Dermis blood vessel endothelial cell (primary cell): ENCODE results near the gene MYH10. TPM values are rescaled to one million over a fixed set of nuclear protein-coding genes. Genes with fewer than 3 reads are reported as not detected.
"Not testable (repeated sequence)": the region's sequence is repeated elsewhere in the genome, so short reads cannot be mapped to it uniquely, and the experiment has no call there.

Experiments used
- DNase-seq: peaks from one replicate; pipeline ENCODE4 v3.0.0; 2010
- total RNA-seq: library from RNA; depleted of rRNA; stranded (reverse); fragments of >200 nt; gene quantifications from 2 replicates; pipeline ENCODE4 v1.2.3, GENCODE V29; 2014

The MYH10 gene
- total RNA-seq, result 227 and 533 TPM in 2 replicates

DNA sequence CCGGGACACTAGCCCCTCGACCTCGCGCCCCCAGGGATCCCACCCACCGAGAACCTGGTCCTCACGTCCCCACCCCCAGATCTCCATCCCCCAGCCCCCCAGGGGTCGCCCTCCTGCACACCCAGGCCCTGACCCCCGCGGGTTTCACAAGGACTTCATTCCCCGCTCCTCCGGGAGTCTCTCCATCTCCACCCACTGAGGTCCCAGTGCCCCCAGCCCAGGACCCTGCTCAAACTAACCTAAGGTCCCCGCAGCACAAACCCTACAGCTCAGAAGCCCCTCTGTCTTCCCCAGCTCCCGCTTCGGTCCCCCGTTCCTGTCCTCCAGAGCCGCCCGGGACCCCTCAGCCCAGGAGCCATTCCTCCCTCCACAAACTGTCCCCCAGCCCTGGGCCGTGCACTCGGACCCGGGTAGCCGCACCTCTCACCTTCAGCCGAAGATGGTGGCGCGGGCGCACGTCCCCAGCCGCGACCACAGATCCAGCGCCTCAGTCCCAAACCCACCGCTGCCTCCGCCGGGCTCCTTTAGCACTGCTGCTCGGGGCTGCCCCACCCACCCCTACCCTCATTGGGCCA, at the start of gene MYH10:
Gene MYH10, minus strand, starts transcription at position 499 of the 575 bp plus-strand sequence. CDS start 7,479 bp downstream, outside the sequence.
- DNase-seq, result no peak

DNA sequence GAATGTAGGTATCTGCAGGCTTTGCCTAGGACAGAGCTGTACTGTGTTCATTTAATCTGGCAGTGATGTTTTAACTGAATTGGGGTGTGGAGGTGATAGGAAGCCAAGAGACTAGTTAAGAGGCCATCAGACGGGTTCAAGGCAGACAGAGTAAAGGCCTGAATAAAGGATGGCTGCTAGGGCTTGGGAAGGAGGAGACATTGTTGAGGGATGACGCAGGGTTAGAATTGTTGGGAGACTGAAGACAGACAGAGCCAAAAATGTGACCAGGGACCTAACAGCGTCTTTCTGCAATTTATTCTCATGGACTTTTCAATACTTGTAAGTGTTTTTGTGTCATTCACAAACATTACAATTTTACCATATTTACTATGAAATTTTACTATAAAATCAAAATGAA, 48.6 kb upstream of the MYH10 start:
- DNase-seq, result no peak

DNA sequence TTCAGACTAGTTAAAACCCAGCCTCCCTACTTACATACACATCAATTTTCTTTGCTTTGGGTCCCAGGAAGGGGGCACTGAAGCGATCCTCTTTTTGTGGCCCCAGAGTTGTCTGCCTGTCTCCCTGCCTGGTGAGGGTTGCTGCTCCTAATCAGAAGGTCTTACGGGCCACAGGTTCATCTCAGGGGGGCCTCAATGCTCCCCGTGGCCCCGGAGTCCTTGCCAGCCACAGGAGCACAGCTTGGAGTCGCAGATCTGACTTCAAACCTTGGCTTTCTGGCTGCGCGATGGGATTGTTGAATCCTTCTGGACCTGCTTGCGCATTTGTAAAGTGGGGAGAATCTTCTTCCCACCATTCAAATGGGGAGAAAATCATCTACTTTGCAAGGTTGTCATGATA, 44.8 kb upstream of the MYH10 start:
- no peak for DNase-seq

DNA sequence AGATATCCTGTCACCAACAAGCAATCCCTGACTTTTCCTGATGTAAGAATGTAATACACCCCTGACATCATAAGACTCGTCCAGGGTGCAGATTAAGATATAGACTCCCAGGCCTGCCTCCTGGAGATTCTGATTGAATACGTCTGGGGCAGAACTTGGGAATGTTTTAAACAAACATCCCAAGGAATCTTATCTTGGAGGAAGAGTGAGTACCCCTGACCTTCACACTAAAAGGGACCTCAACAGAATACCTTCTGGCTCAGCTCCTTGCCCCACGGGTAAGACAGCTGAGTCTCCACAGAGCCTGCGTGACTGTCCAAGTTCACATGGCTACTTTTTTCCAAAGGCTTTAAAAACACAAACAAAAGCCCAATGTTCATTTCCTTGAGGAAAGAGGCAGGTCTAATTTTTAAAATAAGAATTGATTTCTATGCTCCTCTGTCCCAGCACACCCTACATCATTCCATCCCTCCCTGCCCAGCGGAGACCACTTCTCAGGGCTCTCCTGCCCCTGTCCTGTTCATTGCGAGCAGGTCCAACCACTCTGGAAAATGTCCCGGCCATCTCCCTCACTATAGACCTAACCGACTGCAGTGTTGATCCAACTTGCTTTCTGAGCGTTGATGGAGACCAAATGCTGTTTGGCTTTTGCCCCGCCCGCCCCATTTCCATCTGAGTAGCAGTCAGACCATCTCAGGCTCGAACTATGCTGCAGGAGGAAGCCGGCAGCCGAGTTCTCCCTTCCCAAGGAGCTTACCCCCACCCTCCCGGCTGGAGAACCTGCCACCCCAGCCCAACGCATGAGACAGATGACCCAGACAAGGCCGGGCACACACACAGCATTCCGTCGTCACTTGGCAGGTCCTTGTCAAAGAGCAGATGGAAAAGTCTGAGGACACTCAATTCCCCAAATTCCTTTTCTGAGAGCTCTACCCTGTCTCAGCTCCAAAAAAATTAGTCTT, 44.1 kb upstream of the MYH10 start:
- DNase-seq, result peak; percentile 9

DNA sequence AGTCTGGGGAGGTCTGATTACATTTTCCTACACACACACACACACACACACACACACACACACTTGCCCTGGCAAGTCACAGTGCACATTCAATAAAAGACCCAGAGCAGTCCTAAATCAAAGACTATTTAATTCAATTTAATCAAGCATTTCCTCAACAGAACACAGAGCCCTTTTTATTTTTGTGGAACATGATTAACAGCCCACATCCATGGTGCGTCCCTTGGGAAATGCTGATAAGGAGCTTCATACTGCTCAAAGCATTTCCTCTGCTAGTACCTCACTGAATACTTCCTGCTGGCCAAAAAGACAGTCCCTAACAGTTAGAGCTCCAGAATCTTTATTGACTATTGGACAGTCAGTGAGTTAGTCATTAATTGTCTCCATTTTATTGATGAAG, 43.1 kb upstream of the MYH10 start:
- peak; percentile 42 for DNase-seq

DNA sequence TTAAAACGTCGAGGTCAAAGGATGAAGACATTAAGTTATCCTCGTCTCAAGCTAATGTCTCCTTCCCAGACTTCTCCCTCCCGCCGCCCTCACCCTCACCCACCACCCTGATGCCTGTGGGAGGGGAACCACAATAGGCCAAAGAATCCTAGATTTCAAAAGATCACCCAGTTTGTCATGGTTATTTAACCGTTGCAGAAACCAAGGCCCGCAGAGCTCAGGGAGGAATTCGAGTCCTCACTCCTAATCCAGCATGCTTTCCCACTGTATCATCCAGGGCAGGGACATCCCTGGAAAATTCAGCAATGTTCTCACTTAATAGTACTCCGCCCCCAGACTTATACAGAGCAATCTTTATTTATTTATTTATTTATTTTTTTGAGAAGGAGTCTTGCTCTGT, 41.8 kb upstream of the MYH10 start:
- no peak for DNase-seq

DNA sequence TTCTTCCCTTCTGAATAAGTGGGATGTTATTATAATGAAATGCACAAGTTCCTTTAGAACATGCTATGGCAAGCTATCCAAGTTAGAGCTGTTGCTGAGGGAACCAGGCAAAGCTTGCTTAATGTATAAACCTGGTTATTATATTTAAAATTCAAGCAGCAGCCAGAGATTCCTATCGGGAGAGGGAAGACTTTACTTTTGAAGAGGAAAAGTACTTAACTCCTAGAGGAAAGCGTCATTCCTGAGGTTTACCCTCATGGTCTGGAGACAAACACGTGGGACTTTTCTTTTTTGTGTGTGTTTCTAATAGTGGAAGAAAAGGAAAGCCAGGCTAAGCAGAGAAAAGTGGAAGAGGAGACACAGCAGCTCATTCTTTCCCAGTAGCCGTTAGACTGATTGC, 39.9 kb upstream of the MYH10 start:
- no peak for DNase-seq

DNA sequence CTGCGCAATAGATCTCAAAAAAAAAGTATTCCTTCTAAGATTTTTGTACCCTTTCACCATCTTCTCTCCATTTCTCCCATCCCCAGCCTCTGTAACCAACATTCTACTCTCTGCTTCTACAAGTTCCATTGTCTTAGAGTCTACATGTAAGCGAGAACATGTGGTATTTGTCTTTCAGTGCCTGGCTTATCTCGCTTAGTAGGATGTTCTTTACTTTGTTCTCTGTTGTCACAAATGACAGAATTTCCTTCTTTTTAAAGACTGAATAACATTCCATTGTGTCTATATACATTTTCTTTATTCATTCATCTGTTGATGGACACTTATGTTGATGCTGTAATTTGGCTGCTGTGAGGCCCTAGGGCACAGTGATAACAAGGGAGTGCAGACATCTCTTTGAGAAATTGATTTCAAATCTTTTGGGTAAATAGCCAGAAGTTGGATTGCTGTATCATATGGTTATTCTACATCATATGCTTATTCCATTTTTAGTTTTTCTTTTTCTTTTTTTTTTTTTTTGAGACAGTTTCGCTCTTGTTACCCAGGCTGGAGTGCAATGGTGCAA, 37.7 kb upstream of the MYH10 start:
- peak; percentile 9 for DNase-seq

DNA sequence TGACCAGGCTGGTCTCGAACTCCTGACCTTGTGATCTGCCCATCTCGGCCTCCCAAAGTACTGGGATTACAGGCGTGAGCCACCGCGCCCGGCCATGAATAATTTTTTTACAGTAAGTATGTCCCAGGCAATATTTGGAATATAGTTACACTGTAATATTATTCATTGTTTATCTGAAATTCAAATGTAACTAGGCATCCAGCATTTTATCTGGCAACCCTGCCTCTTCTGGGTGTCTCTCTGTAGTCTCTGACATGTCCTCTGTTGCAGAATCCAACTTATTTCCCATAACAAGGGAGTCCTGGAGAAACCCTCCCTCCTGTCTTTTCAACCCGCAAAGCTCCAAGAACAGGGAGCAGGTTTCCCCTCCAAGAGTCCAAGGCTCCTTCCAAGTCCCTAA, 36.9 kb upstream of the MYH10 start:
- no peak for DNase-seq

DNA sequence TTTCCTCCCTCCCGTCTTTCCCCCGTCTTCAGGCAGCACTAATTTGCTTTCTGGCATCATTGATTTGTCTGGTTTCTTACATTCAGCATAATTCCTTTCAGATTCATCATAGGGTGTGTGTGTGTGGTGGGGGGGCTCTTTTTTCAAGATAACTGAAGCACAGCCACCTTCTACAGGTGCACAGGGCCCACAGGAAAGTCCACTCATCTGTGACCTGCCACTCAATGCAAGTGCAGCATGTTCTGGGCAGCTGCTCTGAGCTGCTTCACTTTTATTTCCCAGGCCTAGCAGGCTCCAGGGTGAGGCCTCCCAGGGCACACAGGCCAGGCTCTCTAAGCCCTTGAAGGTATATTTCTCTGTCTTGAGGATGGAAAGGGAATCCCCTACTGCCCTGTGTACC, 35.2 kb upstream of the MYH10 start:
- no peak for DNase-seq

DNA sequence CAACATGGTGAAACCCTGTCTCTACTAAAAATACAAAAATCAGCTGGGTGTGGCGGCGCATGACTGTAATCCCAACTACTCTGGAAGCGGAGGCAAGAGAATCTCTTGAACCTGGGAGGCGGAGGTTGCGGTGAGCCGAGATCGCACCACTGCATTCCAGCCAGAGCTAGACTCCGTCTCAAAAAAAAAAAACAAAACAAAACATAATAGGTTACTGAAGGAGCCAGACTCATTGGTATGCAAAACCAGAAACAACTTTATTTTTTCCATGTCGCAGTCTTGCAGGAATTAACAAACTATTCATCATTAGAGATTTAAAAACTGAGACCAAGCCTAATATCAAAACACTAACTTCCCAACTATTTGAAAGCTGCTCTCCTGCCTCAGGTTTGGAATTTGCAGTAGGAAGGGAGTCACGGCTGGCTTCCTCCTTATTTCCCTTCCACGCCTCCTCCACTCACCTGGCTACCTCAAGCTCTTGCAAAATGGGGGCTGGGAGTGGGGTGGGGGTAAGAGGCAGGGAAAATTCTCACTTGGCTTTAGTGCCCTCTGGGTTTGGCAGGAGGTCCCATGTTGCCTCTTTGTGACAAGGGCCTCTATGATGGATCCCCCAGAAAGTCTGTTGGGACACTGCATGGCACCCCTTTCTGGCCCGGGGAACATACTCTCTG, 34.1 kb upstream of the MYH10 start:
- no peak for DNase-seq

DNA sequence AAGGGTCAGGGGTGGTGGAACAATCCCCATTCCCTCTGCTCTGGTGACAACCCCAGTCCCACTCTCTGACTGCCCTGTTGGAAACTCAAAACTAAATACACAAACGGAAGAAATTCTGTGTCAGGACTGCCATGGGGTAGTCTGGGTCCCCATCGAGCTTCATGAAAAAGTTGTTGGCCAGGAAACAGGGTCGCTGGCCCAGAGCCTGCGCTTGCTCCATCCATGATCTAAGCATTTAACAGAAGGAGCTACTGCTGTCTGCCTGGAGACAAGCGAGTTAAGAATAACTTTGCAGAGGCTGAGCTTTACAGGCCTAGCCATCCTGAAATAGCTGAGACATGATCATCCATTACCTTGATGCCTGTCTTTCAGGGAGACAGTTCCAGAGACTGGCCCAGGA, 32.4 kb upstream of the MYH10 start:
- DNase-seq, result no peak

DNA sequence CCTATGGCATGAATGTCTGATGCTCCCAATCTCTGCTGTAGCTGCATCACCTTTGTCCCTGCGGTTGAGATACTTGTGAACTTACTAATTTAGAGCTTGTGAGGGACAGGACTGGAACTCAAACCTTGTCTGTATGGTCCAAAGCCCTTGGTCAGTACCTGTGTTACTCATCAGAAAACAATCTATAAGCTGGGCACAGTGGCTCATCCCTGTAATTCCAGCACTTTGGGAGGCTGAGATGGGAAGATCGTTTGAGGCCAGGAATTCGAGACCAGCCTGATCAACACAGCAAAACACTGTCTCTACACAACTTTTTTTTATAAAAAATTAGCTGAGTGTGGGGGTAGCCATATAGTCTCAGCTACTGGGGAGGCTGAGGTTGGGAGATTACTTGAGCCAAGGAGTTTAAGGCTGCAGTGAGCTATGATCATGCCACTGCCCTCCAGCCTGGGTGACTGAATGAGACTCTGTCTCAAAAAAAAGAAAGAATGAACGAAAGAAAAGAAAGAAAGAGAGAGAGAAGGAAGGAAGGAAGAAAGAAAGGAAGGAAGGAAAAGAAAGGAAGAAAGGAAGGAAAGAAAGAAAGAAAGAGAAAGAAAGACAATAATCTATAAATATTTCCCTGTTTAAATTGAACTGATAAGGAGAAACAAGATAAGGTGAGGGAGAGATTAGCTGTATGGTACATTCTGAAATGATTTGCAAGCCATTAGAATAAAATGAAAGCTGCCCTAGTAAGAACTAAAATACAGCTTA, 31.7 kb upstream of the MYH10 start:
- DNase-seq, result no peak

DNA sequence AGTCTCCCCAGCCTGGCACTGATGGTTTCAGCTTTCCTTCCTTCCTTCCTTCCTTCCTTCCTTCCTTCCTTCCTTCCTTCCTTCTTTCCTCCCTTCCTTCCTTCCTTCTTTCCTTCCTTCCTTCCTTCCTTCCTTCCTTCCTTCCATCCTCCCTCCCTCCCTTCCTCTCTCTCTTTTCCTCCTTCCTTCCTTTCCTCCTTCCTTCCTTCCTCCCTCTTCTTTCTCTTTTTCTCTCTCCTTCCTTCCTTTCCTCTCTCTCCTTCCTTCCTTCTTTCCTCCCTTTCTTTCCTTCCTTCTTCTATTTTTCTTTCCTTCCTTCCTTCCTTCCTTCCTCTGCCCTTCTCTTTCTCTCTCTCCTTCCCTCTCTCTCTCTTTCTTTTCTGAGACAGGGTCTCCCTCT, 30.2 kb upstream of the MYH10 start:
- DNase-seq, result not testable (repeated sequence)

DNA sequence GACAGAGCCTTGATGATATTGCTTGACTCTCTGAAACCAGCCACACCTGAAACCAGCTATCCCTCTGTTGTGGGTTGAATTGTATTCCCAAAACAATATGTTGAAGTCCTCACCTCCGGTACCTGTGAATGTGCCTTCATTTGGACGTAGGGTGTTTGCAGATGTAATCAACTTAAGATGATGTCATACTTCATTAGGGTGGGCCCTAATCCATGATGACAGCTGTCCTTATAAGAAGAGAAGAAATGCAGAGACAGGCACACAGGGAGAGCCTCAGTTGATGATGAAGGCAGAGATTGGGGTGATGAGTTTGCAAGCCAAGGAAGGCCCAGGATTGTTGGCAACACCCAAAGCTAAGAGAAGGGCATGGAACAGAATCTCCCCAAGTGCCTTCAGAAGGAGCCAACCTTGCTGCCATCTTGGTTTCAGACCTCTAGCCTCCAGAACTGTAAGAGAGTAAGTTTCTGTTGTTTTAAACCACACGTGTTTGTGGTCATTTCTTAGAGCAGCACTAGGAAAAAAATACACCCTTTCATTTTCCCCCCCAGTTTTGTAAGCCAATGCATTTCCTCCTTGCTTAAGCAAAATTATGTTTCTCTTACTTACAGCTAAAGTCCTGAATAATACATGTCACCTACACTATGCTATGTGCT, 29.4 kb upstream of the MYH10 start:
- DNase-seq, result no peak

DNA sequence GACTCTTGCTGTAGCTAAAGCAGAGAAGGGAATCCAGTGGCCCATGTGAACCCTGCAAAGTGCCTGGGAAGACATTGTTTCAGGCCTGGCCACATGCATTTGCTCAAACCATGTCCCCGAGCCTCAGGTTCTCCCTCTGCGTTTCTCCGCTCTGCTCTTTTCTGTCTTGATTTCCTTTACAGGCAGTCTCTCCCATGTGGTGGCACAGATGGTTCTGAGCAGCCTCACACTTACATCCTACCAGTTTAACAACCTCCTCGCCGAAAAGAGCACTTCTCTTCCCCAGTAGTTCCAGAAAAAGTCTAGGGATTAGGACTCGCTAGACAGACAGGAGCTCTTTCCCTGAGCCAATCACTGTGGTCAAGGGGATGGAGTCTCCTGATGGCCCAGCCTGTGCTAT, 28.3 kb upstream of the MYH10 start:
- no peak for DNase-seq

DNA sequence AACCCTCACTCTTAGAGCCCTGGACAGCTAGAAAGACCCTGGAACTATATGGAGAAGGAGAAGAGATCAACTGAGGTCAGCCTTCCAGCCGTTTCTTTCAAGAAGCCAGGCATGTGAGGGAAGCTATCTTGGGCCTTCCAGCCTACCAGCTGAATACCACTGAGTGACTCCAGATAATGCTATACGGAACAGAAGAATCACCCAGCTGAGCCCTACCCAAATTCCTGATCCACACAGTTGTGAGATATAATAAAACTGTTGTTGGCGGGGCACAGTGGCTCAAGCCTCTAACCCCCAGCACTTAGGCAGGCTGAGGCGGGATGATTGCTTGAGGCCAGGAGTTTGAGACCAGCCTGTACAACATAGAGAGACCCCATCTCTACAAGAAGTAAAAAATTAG, 26.2 kb upstream of the MYH10 start:
- no peak for DNase-seq

DNA sequence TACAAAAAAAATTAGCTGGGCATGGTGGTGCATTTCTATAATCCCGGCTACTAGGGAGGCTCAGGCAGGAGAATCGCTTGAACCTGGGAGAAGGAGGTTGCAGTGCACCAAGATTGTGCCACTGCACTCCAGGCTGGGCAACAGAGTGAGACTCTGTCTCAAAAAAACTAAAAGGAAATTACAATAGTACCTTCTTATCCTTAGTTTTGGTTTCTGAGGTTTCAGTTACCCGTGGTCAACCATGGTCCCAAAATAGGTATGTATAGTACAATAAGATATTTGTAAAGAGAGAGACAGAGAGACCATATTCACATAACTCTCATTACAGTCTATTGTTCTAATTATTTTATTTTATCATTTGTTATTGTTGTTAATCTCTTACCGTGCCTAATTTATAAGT, 24.3 kb upstream of the MYH10 start:
- DNase-seq, result no peak

DNA sequence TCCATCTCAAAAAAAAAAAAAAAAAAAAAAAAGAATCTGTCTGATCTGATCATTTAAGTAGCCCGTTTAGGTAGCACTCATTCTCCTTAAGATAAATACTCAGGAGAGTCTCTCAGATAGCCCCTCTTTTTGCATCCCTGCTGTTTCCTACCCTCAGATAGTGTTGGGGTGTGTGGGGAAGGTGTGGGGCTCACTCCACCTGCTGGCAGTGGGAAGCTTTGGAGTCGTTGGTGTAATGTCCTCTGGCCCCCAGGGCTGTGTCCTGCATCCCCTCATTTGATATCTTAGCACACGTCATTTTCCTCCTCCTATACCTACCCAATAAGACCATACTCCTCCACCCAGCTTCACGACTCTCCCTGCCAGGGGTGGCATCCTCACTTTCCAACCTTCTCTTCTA, 20.5 kb upstream of the MYH10 start:
- DNase-seq, result no peak

DNA sequence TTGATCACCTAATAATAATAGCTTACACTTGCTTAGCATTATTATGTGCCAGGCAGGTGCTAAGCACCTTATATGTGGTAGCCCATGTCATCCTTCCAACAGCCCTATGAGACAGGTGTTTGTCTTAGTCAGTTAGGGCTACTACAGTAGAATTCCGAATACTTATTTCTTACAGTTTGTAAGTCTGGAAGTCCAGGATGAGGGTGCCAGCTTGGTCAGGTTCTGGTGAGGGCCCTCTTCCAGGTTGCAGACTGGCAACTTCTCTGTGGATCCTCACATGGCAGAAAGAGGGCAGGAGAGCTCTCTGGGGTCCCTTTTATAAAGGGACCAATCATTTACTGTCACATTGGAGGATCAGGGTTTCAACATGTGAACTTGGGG, 19.6 kb upstream of the MYH10 start:
- DNase-seq, result no peak

DNA sequence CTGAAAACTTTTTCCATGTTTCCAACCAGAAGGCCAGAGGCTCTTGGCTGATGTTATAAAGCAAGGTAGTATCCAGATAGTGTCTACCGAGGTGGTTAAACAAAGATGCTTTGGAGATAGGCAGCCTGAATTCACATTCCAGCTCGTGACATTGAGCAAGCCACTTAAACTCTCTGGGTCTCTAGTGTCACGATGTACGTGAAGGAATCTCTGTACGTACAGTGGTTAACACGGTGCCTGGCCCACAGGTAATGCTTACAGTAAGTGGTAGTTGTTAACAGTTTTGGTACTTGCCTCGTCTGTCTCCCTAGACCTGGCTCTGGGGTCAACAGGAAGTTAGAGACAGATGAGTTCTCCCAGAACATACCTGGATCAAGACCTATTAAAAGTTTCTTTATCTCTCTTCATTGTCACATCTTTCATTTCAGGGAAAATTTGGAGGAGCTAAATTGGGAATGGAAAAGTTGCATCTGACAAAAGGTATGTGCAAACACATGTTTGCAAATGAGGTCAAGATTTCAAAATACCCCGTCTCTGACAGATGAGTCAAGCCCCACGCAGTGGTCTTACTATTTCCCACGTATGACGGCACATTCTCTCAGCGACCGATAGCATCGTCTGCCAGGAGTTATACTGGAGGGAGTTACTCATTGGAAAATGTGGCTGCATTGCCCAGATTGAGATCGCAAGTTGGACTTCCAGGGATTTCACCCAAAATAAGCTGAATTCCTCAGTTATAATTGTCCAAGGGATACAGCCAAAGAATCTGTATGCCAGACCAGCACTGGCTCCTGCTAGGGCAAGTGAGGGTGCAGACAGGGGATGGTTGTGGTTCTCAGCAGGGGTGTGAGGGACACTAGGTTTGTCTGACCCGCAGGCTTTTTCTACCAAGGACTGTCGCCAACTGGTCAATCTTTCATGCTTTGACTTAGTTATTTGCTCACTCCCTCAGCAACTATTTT, 18.9 kb upstream of the MYH10 start:
- no peak for DNase-seq
